Thyroid gland (tissue), 4 donors: Measurements from ENCODE around the gene AQP12B. TPM values are rescaled to one million over a fixed set of nuclear protein-coding genes. Genes with fewer than 3 reads are reported as not detected.
"Not testable (repeated sequence)": the region's sequence is repeated elsewhere in the genome, so short reads cannot be mapped to it uniquely, and the experiment has no call there.

ENCODE experiments used
- DNase-seq, 2 donors: peaks; one replicate each; pipeline ENCODE4 v3.0.0-alpha.2; 2019
- H3K27ac ChIP-seq, 3 donors: fragments of 200-600 bp; sonication (generic); 1 replicate in 2 of 3; 2 replicates in 1 of 3; pipeline ENCODE4 v1.5.1; 2016 to 2019; ENCODE audit warnings: mild to moderate bottlenecking in 1 of 3, moderate library complexity in 1 of 3
- H3K27me3 ChIP-seq: fragments of 200-600 bp; sonication (generic); one replicate; pipeline ENCODE4 v1.5.1; 2019
- H3K36me3 ChIP-seq, 2 donors: fragments of 200-600 bp; sonication (generic); one replicate each; pipeline ENCODE4 v1.5.1; 2016 to 2019
- H3K4me1 ChIP-seq, 2 donors: fragments of 200-600 bp; sonication (generic); one replicate each; pipeline ENCODE4 v1.5.1; 2017 to 2019
- H3K4me3 ChIP-seq, 3 donors: fragments of 200-600 bp; sonication (generic); replicated peaks in 1 of 3; 1 replicate in 2 of 3; 2 replicates in 1 of 3; pipeline ENCODE4 v1.5.1; 2016; ENCODE audit warnings: mild to moderate bottlenecking in 1 of 3
- H3K9me3 ChIP-seq: fragments of 200-600 bp; sonication (generic); one replicate; pipeline ENCODE4 v1.5.1; 2017
- POLR2A ChIP-seq, 2 donors: fragments of 450-650 bp; IDR thresholded peaks; one replicate each; pipeline ENCODE4 v1.6.1; 2017; ENCODE audit warnings: antibody characterized with exemption in 2 of 2, mild to moderate bottlenecking in 2 of 2, moderate library complexity in 1 of 2
- WGBS, 2 donors: methylation state at CpG; one replicate each; pipeline ENCODE4 v1.1.5; 2017; 5-methylcytosine and 5-hydroxymethylcytosine counted together
- intact Hi-C: fragments of 100-400 bp; cut with DNase I; formaldehyde crosslinking; loops from one replicate; pipeline ENCODE4 v1.15.1; 2023
- total RNA-seq, 4 donors: library from RNA; depleted of rRNA; stranded (reverse); fragments of >200 nt; gene quantifications; one replicate each; pipeline ENCODE4 v1.2.3, GENCODE V29; 2016
- TF ChIP-seq, protein P1 (sequence below), 6 experiments: fragments of 200-600 bp in 3 of 6; fragments of 450-650 bp in 3 of 6; sonication (generic) in 3 of 6; IDR thresholded peaks; one replicate each; pipeline ENCODE4 v1.5.1; 2016 to 2019; ENCODE audit warnings: antibody characterized with exemption in 6 of 6, mild to moderate bottlenecking in 2 of 6, inconsistent platforms in 1 of 6, moderate library complexity in 1 of 6

AQP12B gene
- total RNA-seq, 4 donors from 2014 or later: 0.13 TPM; not detected in 3

DNA sequence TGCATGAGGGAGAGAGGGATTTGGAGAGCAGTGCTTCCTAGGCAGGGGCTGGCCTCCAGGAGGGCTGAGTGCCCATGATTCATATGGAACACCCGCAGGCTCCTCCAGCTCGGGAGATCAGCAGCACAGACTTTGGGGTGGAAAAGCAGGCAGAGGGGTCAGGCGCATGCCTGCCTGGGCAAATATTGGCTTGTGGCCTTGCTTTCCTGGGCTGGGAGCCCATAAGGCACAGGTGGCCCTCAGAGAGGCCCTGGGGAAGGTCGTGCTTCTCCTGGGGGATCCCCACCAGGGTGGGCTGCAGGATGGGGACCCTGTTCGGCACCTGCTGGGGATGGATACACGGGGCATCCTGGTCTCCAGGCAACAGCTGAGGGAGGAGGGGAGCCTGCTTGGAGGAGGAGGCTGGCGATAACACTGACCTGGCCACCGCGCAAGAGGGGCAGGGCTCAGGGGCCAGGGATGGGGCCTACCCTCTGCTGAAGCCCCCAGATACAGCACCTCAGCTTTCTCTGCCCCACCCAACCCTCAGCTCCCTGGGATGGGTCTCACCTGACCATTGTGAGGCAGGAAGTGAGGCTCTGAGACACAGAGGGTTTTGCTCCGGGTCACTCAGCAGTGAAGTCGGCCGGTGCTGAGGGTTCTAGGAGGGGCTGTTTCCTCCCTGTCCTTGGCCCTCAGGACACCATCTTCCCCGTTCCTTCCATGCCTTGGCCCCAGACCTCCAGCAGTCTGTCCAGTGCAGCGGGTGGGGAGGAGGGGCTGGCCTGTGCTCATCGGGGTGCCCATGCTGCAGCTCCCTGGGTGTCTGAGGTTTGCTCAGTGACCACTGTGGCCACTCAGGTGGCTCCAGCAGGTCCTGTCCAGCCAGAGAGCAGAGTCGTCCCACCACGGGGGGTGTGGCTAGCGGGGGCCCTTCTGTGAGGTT lies 21.0 kb upstream of the AQP12B start:
- TF ChIP-seq, protein P1, sequence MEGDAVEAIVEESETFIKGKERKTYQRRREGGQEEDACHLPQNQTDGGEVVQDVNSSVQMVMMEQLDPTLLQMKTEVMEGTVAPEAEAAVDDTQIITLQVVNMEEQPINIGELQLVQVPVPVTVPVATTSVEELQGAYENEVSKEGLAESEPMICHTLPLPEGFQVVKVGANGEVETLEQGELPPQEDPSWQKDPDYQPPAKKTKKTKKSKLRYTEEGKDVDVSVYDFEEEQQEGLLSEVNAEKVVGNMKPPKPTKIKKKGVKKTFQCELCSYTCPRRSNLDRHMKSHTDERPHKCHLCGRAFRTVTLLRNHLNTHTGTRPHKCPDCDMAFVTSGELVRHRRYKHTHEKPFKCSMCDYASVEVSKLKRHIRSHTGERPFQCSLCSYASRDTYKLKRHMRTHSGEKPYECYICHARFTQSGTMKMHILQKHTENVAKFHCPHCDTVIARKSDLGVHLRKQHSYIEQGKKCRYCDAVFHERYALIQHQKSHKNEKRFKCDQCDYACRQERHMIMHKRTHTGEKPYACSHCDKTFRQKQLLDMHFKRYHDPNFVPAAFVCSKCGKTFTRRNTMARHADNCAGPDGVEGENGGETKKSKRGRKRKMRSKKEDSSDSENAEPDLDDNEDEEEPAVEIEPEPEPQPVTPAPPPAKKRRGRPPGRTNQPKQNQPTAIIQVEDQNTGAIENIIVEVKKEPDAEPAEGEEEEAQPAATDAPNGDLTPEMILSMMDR (IDR thresholded peaks at IDR 0.05): no peak
- no peak for TF ChIP-seq POLR2A (IDR thresholded peaks at IDR 0.05)
- intact Hi-C loops: loop anchor here (10.0 kb wide), 2 partner anchors 109 to 199 kb away; no protein-coding TSS in a partner anchor
- WGBS, 2 donors: 62 to 71% methylated on average over 15 to 17 of the region's 18 CpGs

DNA sequence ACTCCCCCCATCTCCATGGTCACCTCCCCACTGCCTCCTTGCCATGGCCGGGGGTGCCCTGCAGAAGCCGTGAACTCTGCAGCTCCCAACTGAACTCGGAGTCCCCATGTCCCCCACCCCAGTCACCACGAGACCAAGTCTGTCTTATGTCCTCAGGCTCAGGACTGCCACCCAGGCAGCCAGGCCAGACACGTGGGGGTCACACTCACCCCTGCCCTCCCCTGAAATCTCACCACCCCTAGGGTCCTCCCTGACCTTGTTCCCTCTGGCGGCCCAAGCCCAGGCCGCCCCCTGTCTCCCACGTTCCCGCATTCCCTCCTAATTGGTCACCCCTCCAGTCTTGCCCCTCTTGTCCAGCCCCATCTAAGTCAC lies 19.9 kb upstream of the AQP12B start:
- DNase-seq: no peak
- no peak for TF ChIP-seq POLR2A (IDR thresholded peaks at IDR 0.05)
- no peaks in the 10 kb centered on the region for H3K36me3 ChIP-seq
- H3K27ac ChIP-seq: no peak overlapping the region
- intact Hi-C loops: loop anchor here (10.0 kb wide), 2 partner anchors 108 to 198 kb away; no protein-coding TSS in a partner anchor
- H3K4me3 ChIP-seq: no peak overlapping the region
- H3K4me1 ChIP-seq: no peaks in the 10 kb centered on the region
- 83 to 85% methylated on average over 9 of the region's 9 CpGs for WGBS, 2 donors
- H3K27me3 ChIP-seq: no peaks in the 10 kb centered on the region
- H3K9me3 ChIP-seq: no peaks in the 10 kb centered on the region

More for the DNA sequence above, 21.0 kb upstream of the AQP12B start:
- no peak overlapping the region for H3K4me3 ChIP-seq
- no peaks in the 10 kb centered on the region for H3K9me3 ChIP-seq
- no peaks in the 10 kb centered on the region for H3K27me3 ChIP-seq
- H3K36me3 ChIP-seq: no peaks in the 10 kb centered on the region
- H3K27ac ChIP-seq: no peak overlapping the region
- H3K4me1 ChIP-seq: no peaks in the 10 kb centered on the region
- no peak for DNase-seq

DNA sequence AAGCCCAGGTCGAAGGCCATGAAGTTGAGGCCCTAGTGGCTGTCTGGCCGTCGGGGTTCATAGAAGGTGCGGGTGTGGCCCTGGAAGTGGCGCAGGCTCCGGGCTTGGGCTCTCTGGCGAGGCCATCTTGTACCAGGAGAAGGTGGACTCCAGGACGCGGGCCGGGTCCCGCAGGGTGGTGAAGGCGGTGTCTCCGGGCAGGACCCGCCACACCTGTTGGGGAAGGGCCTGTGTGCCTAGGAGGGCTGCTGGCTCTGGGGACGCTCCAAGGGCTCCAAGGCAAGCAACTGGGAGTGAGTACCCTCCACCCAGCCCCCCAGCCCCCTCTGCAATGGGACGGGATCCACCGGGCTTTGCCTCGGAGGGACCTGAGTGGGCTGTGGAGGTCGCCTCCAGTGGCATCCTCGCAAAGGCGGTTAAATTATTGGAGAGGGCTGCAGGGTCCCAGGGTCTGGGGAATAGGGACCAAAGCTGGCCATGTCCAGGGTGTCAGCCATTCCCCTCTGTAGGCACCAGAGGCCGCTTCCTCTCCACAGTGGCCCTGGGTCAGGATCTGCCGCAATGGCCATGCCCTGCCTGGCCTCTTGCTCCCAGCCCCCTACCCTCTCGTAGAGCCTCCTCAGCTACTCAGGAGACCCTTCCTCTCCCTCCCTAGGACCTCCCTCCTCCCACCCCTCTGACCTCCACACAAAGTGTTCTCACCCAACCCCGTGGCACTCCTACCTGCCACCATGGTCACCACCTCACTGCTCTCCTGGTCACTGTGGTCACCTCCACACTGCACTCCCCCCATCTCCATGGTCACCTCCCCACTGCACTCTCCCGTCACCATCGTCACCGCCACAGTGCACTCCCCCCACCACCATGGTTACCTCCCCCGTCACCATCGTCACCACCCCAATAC lies 19.3 kb upstream of the AQP12B start:
- no peaks in the 10 kb centered on the region for H3K9me3 ChIP-seq
- H3K4me3 ChIP-seq: no peak overlapping the region
- H3K4me1 ChIP-seq: no peaks in the 10 kb centered on the region
- no peak overlapping the region for H3K27ac ChIP-seq
- WGBS, 2 donors: 89 to 90% methylated on average over 20 to 24 of the region's 30 CpGs
- no peaks in the 10 kb centered on the region for H3K27me3 ChIP-seq
- intact Hi-C loops: loop anchor here (10.0 kb wide), 2 partner anchors 107 to 197 kb away; no protein-coding TSS in a partner anchor
- H3K36me3 ChIP-seq: no peaks in the 10 kb centered on the region
- DNase-seq: no peak
- TF ChIP-seq POLR2A (IDR thresholded peaks at IDR 0.05): no peak
- TF ChIP-seq, protein P1 (IDR thresholded peaks at IDR 0.05): no peak

DNA sequence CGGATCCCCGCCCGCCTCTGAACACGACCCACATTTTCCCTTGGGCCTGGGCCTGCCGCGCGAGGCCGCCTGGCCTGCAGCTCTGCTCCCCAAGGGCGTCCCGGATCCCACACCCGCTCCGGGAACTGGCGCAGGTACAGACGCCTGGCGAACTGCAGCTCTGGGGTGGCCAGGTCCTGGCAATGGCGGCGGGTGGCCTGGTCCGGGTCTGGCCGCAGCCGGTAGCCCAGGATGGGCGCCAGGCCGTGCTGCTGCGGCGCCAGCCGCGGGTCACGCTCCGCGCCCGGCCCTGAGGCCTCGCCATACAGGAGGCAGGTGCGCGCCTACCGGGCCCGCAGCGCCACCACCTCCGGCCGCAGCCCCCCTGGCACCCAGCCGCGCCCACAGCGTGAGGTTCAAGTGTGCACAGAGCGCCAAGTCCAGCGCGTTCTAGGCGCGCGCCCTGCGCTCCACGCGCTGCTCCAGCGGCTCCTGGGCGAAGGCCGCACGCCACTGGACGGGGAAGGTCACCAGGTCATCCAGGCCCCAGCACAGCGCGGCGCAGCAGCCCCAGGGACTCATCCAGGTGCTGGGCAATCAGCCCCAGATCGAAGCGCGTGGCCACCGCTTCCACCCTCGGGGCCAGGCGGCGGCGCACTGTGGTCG lies 18.5 kb upstream of the AQP12B start:
- Histone ChIP-seq H3K9me3 (no peaks in the 10 kb centered on the region), H3K36me3 (no peaks in the 10 kb centered on the region), H3K27me3 (no peaks in the 10 kb centered on the region), H3K4me1 (no peaks in the 10 kb centered on the region), H3K4me3 (no peak overlapping the region), H3K27ac (no peak overlapping the region)
- DNase-seq: no peak
- WGBS, 2 donors: 89 to 96% methylated on average over 27 of the region's 67 CpGs
- intact Hi-C loops: loop anchor here (10.0 kb wide), 2 partner anchors 106 to 196 kb away; no protein-coding TSS in a partner anchor
- TF ChIP-seq POLR2A (IDR thresholded peaks at IDR 0.05): no peak
- TF ChIP-seq, protein P1 (IDR thresholded peaks at IDR 0.05): no peak

DNA sequence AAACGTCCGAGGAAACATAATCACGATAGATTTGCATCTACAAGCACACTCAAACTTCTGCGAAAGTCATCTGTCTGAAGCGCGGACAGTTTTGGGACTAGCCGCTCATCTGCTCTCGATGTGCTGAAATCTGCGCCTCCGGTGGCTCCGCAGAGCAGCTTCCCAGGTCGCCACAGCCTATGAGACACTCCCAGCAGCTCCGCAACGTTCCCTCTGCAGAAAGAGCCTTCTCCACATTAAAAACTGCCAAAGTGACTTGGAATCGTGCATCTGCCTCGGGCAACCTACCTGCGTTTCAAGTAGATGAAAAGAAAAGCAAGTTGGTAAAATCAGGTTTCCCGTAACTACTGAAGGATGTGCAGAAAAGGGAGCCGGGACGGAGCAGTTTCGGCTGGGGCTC lies 17.9 kb upstream of the AQP12B start:
- 68 to 73% methylated on average over 17 to 19 of the region's 21 CpGs for WGBS, 2 donors
- DNase-seq, H3K27ac ChIP-seq, H3K4me3 ChIP-seq, H3K27me3 ChIP-seq, H3K36me3 ChIP-seq, H3K4me1 ChIP-seq, H3K9me3 ChIP-seq: not testable (repeated sequence)
- intact Hi-C loops: loop anchor here (10.0 kb wide), 2 partner anchors 106 to 196 kb away; no protein-coding TSS in a partner anchor

DNA sequence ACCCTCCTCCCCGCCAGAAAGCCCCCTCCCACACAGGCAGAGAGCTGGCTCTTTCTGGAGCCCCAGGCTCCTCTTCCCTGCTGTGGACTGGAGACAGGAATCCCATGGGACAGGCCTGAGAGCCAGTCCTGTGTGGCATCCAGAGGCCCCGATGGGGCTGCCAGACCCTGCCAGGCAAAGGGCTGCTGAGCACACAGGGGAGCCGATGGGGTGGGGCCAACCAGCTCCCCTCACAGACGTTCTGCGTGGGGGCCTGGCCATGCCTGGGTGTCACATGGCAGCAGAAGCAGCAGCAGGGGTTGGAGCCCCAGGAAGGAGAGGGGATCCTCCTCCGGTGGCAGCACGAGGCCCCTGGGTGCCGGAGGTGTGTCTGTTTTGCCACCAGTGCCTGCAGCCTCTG lies 17.1 kb upstream of the AQP12B start:
- not testable (repeated sequence) for H3K36me3 ChIP-seq, H3K27me3 ChIP-seq, H3K4me3 ChIP-seq, H3K27ac ChIP-seq, H3K9me3 ChIP-seq, H3K4me1 ChIP-seq, DNase-seq
- intact Hi-C loops: loop anchor here (10.0 kb wide), 2 partner anchors 105 to 195 kb away; no protein-coding TSS in a partner anchor
- WGBS, 2 donors: 20% methylated on average over 1 of the region's 8 CpGs; no CpG with 5 or more reads in 1 of the 2 donors

DNA sequence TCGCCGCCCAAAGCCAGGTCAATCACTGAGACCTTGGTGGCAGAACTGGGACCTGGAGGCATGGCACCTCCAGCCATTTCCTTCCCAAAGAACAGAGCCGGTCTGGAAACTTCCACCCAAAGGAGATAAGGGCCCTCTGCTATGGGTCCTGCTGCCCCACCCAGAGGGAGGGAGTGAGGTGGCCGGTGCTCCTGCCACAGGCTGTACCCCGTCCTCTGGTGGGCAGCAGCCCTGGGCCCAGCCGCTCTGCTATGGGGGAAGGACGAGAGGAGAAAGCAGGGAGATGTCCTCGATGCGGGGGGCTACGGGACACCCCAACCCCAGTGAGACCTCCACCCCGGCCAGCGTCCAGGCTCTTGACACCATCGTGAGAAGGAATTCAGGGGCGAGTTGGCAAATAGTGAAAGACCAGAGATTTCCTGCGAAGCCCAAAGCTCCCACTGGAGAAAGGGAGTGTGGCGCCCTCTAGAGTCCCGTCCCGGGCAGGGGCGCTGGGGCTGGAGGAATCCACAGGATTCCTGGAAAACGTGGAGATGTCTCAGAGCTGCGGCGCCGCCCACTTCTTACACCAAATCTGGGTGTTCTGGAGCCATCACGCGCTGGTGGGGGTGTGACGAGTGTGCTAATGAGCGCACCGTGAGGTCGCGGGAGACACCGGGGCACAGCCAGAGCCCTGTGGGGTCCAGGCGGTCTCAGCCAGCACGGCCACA lies 16.3 kb upstream of the AQP12B start:
- H3K4me1 ChIP-seq, H3K27ac ChIP-seq, H3K36me3 ChIP-seq, H3K27me3 ChIP-seq, intact Hi-C loops, H3K4me3 ChIP-seq, DNase-seq, H3K9me3 ChIP-seq: not testable (repeated sequence)
- WGBS, 2 donors: 48 to 53% methylated on average over 2 to 4 of the region's 33 CpGs

DNA sequence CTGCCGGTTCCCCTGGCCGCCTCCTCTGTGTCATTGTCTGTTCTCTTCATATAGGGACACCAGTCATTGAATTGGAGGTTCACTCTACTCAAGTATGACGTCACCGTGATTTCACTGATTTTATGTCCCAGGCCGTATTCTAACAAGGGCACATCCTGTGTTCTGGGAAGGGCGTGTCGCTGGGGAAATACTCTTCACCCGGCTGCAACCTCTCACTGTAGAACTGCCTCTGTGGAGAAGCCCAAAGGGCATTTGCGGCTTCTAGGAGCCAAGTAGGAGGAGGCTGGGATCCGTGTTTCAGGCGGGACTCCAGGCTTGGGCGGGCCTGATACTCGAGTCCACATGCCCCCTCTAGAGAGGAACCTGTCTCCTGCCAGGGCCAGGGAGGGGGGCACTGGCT lies 13.8 kb upstream of the AQP12B start:
- DNase-seq, H3K27me3 ChIP-seq, H3K9me3 ChIP-seq, H3K4me1 ChIP-seq, H3K27ac ChIP-seq, intact Hi-C loops, H3K36me3 ChIP-seq, H3K4me3 ChIP-seq: not testable (repeated sequence)
- WGBS, 2 donors: 77% methylated on average over 7 of the region's 13 CpGs; no CpG with 5 or more reads in 1 of the 2 donors
